OCI-LY3 (cell line): ENCODE measurements around the gene PSMC6.

ENCODE experiments used
- H2AFZ ChIP-seq: fragments of 200-600, 300-600 bp; shearing (Covaris generic); 2 replicates; pipeline ENCODE4 v1.6.0; 2014; ENCODE audit warnings: antibody characterized with exemption, low read depth, low read length
- H3K27ac ChIP-seq: fragments of 200-600, 300-600 bp; sonication (generic); 2 replicates; pipeline ENCODE4 v1.5.1; 2014; ENCODE audit warnings: mild to moderate bottlenecking, low read length, moderate library complexity, mixed read lengths
- H3K27me3 ChIP-seq: fragments of 200-600, 300-600 bp; sonication (generic); 2 replicates; pipeline ENCODE4 v1.6.1; 2014; ENCODE audit warnings: low read depth, low read length, mixed read lengths
- H3K36me3 ChIP-seq: fragments of 200-600, 300-600 bp; sonication (generic); replicated peaks from 2 replicates; pipeline ENCODE3; 2014; ENCODE audit warnings: low read depth, low read length, mixed read lengths
- H3K4me1 ChIP-seq: fragments of 300-600, 200-600 bp; sonication (generic); 2 replicates; pipeline ENCODE4 v1.6.1; 2014; ENCODE audit warnings: low read length, mixed read lengths
- H3K4me2 ChIP-seq: fragments of 200-600, 300-600 bp; sonication (generic); 2 replicates; pipeline ENCODE4 v1.6.1; 2014; ENCODE audit warnings: low read length, mixed read lengths
- H3K4me3 ChIP-seq: fragments of 300-600, 200-600 bp; sonication (generic); 2 replicates; pipeline ENCODE4 v1.5.1; 2014; ENCODE audit warnings: antibody characterized with exemption, mild to moderate bottlenecking, low read length, moderate library complexity
- H3K79me2 ChIP-seq: fragments of 300-600, 200-600 bp; shearing (Covaris generic); 2 replicates; pipeline ENCODE4 v1.6.1; 2014; ENCODE audit warnings: mild to moderate bottlenecking, low read length, mixed read lengths
- H3K9ac ChIP-seq: fragments of 300-600, 200-600 bp; shearing (Covaris generic); 2 replicates; pipeline ENCODE4 v1.6.0; 2014; ENCODE audit warnings: mild to moderate bottlenecking, low read length, moderate library complexity
- H3K9me3 ChIP-seq: fragments of 200-600, 300-600 bp; shearing (Covaris generic); 2 replicates; pipeline ENCODE4 v1.6.1; 2014; ENCODE audit warnings: low read length, mixed read lengths; ENCODE audit not compliant: insufficient read depth
- H4K20me1 ChIP-seq: fragments of 200-600, 300-600 bp; sonication (generic); 2 replicates; pipeline ENCODE4 v1.6.1; 2016; ENCODE audit warnings: low read length, mixed read lengths; ENCODE audit not compliant: insufficient read depth
- CTCF ChIP-seq: fragments of 200-600, 300-600 bp; sonication (generic); IDR thresholded peaks from 2 replicates; pipeline ENCODE4 v1.5.1; 2014; ENCODE audit warnings: antibody characterized with exemption, low read length, low read depth
- EZH2phosphoT487 ChIP-seq: fragments of 200-600 bp; shearing (Covaris generic); IDR thresholded peaks from 2 replicates; pipeline ENCODE4 v1.6.1; 2018; ENCODE audit warnings: antibody characterized with exemption, mixed run types, low read depth

Gene PSMC6

GRCh38 chr14:52703225-52703624, 3.8 kb upstream of the PSMC6 start:
- no peaks in the 10 kb centered on the region for H3K27me3 ChIP-seq
- no peak overlapping the region for H3K4me2 ChIP-seq
- H3K27ac ChIP-seq: no peak overlapping the region
- H4K20me1 ChIP-seq: peaks cover 2% of the 10 kb centered on the region; the same call in 1 of the 2 replicates
- no peak overlapping the region for H3K9ac ChIP-seq
- peaks cover 13% of the 10 kb centered on the region for H3K79me2 ChIP-seq
- TF ChIP-seq EZH2phosphoT487 (no peak), CTCF (no peak)
- peaks cover 18% of the 10 kb centered on the region for H3K4me1 ChIP-seq
- no peaks in the 10 kb centered on the region for H3K9me3 ChIP-seq
- no peak overlapping the region for H3K4me3 ChIP-seq
- H2AFZ ChIP-seq: no peak overlapping the region
- H3K36me3 ChIP-seq: no peaks in the 10 kb centered on the region

GRCh38 chr14:52703664-52704063, 3.3 kb upstream of the PSMC6 start:
- no peak overlapping the region for H3K9ac ChIP-seq
- no peaks in the 10 kb centered on the region for H3K27me3 ChIP-seq
- H3K36me3 ChIP-seq: peaks cover 4% of the 10 kb centered on the region
- no peak overlapping the region for H3K27ac ChIP-seq
- H3K4me2 ChIP-seq: no peak overlapping the region
- TF ChIP-seq CTCF (no peak), EZH2phosphoT487 (no peak)
- peaks cover 22% of the 10 kb centered on the region for H3K4me1 ChIP-seq
- no peak overlapping the region for H3K4me3 ChIP-seq
- peaks cover 17% of the 10 kb centered on the region for H3K79me2 ChIP-seq
- no peaks in the 10 kb centered on the region for H3K9me3 ChIP-seq
- no peak overlapping the region for H2AFZ ChIP-seq
- H4K20me1 ChIP-seq: peaks cover 4% of the 10 kb centered on the region; the same call in 1 of the 2 replicates

GRCh38 chr14:52706286-52706685, 714 bp upstream of the PSMC6 start:
- Histone ChIP-seq H3K4me3 (peak overlapping the region; percentile 96), H2AFZ (peak overlapping the region; percentile 68), H3K9me3 (no peaks in the 10 kb centered on the region), H3K4me1 (peaks cover 15% of the 10 kb centered on the region), H3K27me3 (no peaks in the 10 kb centered on the region), H3K9ac (peak overlapping the region; percentile 94), H3K4me2 (peak overlapping the region; percentile 81), H4K20me1 (peaks cover 4% of the 10 kb centered on the region; the same call in 1 of the 2 replicates), H3K27ac (peak overlapping the region; percentile 67), H3K36me3 (peaks cover 26% of the 10 kb centered on the region), H3K79me2 (peaks cover 36% of the 10 kb centered on the region)
- TF ChIP-seq CTCF: no peak
- no peak for TF ChIP-seq EZH2phosphoT487

GRCh38 chr14:52711666-52712065, 4.7 kb downstream of the PSMC6 start:
- H2AFZ ChIP-seq: no peak overlapping the region
- no peak overlapping the region for H3K27ac ChIP-seq
- H3K4me1 ChIP-seq: peaks cover 14% of the 10 kb centered on the region
- no peak overlapping the region for H3K4me3 ChIP-seq
- TF ChIP-seq CTCF (no peak), EZH2phosphoT487 (no peak)
- H3K27me3 ChIP-seq: no peaks in the 10 kb centered on the region
- H3K79me2 ChIP-seq: peaks cover 47% of the 10 kb centered on the region
- peaks cover 4% of the 10 kb centered on the region; the same call in 1 of the 2 replicates for H4K20me1 ChIP-seq
- H3K36me3 ChIP-seq: peaks cover 65% of the 10 kb centered on the region
- no peak overlapping the region for H3K9ac ChIP-seq
- H3K9me3 ChIP-seq: no peaks in the 10 kb centered on the region
- no peak overlapping the region for H3K4me2 ChIP-seq
